ENCODE measurements around the gene ACBD3.

DNA sequence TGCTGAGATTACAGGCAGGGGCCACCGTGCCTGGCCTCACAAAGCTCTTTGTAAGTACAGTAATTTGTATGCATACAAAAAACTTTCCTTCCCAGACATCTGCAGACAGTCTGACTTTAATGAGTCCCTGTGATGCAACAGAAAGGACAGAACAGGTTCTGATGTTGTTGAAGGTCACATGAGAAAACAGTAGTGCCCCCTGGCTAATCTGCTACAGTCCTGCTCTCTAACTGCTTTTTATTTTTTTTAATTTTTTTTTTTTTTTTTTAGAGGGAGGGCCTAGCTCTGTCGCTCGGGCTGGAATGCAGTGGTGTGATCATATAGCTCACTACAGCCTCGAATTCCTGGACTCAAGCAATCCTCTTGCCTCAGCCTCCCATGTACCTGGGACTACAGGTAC is 36.7 kb downstream of the ACBD3 start:
- no peak for TF ChIP-seq EZH2phosphoT487 (IDR thresholded peaks at IDR 0.05; ENCODE audit: low read length)
- TF ChIP-seq, protein P1, sequence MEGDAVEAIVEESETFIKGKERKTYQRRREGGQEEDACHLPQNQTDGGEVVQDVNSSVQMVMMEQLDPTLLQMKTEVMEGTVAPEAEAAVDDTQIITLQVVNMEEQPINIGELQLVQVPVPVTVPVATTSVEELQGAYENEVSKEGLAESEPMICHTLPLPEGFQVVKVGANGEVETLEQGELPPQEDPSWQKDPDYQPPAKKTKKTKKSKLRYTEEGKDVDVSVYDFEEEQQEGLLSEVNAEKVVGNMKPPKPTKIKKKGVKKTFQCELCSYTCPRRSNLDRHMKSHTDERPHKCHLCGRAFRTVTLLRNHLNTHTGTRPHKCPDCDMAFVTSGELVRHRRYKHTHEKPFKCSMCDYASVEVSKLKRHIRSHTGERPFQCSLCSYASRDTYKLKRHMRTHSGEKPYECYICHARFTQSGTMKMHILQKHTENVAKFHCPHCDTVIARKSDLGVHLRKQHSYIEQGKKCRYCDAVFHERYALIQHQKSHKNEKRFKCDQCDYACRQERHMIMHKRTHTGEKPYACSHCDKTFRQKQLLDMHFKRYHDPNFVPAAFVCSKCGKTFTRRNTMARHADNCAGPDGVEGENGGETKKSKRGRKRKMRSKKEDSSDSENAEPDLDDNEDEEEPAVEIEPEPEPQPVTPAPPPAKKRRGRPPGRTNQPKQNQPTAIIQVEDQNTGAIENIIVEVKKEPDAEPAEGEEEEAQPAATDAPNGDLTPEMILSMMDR (IDR thresholded peaks at IDR 0.05; ENCODE audit: low read length) = no peak
